ENCODE data around the gene MAPK10.

DNA sequence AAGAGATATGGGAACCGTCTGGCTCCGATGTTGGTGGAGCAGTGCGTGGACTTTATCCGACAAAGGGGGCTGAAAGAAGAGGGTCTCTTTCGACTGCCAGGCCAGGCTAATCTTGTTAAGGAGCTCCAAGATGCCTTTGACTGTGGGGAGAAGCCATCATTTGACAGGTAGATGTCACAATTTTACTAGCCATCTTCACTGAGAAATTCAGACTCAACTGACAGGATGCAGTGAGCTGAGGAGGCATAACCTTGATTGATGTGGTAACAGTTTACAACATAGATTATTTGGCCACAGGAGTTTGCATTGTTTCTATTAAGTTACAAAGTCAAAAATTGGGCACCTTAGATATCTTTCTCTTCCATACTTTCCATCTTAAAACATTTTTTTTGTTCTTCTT is 417.7 kb downstream of the MAPK10 start:
- TF ChIP-seq, protein P1, sequence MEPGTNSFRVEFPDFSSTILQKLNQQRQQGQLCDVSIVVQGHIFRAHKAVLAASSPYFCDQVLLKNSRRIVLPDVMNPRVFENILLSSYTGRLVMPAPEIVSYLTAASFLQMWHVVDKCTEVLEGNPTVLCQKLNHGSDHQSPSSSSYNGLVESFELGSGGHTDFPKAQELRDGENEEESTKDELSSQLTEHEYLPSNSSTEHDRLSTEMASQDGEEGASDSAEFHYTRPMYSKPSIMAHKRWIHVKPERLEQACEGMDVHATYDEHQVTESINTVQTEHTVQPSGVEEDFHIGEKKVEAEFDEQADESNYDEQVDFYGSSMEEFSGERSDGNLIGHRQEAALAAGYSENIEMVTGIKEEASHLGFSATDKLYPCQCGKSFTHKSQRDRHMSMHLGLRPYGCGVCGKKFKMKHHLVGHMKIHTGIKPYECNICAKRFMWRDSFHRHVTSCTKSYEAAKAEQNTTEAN (CRISPR knock-in tag; IDR thresholded peaks at IDR 0.05): no peak
- TF ChIP-seq TCF7 (CRISPR knock-in tag; IDR thresholded peaks at IDR 0.05; ENCODE audit: low read depth) (no peak), EMX1 (CRISPR knock-in tag; IDR thresholded peaks at IDR 0.05) (no peak), ATF6 (CRISPR knock-in tag; IDR thresholded peaks at IDR 0.05) (no peak), ESRRA (CRISPR knock-in tag; IDR thresholded peaks at IDR 0.05; ENCODE audit: borderline replicate concordance) (no peak), HMGA2 (CRISPR knock-in tag; IDR thresholded peaks at IDR 0.05) (no peak), ATF3 (CRISPR knock-in tag; conservative IDR thresholded peaks at IDR 0.05) (no peak), E2F5 (CRISPR knock-in tag; IDR thresholded peaks at IDR 0.05) (no peak), GABPB1 (CRISPR knock-in tag; IDR thresholded peaks at IDR 0.05) (no peak), ZNF416 (CRISPR knock-in tag; IDR thresholded peaks at IDR 0.05) (no peak)
- TF ChIP-seq, protein P2, sequence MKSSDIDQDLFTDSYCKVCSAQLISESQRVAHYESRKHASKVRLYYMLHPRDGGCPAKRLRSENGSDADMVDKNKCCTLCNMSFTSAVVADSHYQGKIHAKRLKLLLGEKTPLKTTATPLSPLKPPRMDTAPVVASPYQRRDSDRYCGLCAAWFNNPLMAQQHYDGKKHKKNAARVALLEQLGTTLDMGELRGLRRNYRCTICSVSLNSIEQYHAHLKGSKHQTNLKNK (CRISPR knock-in tag; IDR thresholded peaks at IDR 0.05): no peak
- TF ChIP-seq, protein P3, sequence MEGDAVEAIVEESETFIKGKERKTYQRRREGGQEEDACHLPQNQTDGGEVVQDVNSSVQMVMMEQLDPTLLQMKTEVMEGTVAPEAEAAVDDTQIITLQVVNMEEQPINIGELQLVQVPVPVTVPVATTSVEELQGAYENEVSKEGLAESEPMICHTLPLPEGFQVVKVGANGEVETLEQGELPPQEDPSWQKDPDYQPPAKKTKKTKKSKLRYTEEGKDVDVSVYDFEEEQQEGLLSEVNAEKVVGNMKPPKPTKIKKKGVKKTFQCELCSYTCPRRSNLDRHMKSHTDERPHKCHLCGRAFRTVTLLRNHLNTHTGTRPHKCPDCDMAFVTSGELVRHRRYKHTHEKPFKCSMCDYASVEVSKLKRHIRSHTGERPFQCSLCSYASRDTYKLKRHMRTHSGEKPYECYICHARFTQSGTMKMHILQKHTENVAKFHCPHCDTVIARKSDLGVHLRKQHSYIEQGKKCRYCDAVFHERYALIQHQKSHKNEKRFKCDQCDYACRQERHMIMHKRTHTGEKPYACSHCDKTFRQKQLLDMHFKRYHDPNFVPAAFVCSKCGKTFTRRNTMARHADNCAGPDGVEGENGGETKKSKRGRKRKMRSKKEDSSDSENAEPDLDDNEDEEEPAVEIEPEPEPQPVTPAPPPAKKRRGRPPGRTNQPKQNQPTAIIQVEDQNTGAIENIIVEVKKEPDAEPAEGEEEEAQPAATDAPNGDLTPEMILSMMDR (IDR thresholded peaks at IDR 0.05): no peak
- TF ChIP-seq, protein P4, sequence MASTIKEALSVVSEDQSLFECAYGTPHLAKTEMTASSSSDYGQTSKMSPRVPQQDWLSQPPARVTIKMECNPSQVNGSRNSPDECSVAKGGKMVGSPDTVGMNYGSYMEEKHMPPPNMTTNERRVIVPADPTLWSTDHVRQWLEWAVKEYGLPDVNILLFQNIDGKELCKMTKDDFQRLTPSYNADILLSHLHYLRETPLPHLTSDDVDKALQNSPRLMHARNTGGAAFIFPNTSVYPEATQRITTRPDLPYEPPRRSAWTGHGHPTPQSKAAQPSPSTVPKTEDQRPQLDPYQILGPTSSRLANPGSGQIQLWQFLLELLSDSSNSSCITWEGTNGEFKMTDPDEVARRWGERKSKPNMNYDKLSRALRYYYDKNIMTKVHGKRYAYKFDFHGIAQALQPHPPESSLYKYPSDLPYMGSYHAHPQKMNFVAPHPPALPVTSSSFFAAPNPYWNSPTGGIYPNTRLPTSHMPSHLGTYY (CRISPR knock-in tag; IDR thresholded peaks at IDR 0.05): no peak

Data from WTC11 (cell line).